Parathyroid adenoma (tissue), 2 donors: Measurements from ENCODE around the gene ETV3L.

ENCODE experiments used
- H2AFZ ChIP-seq: fragments of 300-600 bp; sonication (generic); one replicate; pipeline ENCODE4 v1.7.0; 2017; ENCODE audit warnings: antibody characterized with exemption, mild to moderate bottlenecking
- H3K27ac ChIP-seq: fragments of 300-600 bp; sonication (generic); one replicate; pipeline ENCODE4 v1.7.0; 2017
- H3K27me3 ChIP-seq: fragments of 300-600 bp; sonication (generic); one replicate; pipeline ENCODE4 v1.7.0; 2017; ENCODE audit warnings: low read length; ENCODE audit not compliant: control insufficient read depth, insufficient read depth
- H3K36me3 ChIP-seq: fragments of 300-600 bp; sonication (generic); one replicate; pipeline ENCODE4 v1.7.0; 2017; ENCODE audit warnings: low read length; ENCODE audit not compliant: control insufficient read depth, insufficient read depth
- H3K4me1 ChIP-seq: fragments of 300-600 bp; sonication (generic); one replicate; pipeline ENCODE4 v1.7.0; 2017; ENCODE audit warnings: control low read depth
- H3K4me2 ChIP-seq: fragments of 300-600 bp; sonication (generic); one replicate; pipeline ENCODE4 v1.7.0; 2017; ENCODE audit warnings: low read length
- H3K4me3 ChIP-seq: fragments of 300-600 bp; sonication (generic); one replicate; pipeline ENCODE4 v1.7.0; 2017; ENCODE audit warnings: low read depth, low read length
- H3K79me2 ChIP-seq: fragments of 300-600 bp; sonication (generic); one replicate; pipeline ENCODE4 v1.7.0; 2017; ENCODE audit warnings: control low read depth
- H3K9ac ChIP-seq: fragments of 300-600 bp; sonication (generic); one replicate; pipeline ENCODE4 v1.7.0; 2017; ENCODE audit warnings: mild to moderate bottlenecking
- H3K9me3 ChIP-seq: fragments of 300-600 bp; sonication (generic); one replicate; pipeline ENCODE4 v1.7.0; 2017; ENCODE audit warnings: low read length; ENCODE audit not compliant: control insufficient read depth
- CTCF ChIP-seq: fragments of 300-600 bp; sonication (generic); IDR thresholded peaks from one replicate; pipeline ENCODE4 v1.7.0; 2017; ENCODE audit warnings: antibody characterized with exemption, mild to moderate bottlenecking
- donor health status: primary hyperparathyroidism.

The ETV3L gene

GRCh38 chr1:157115851-157116736 is 16.5 kb upstream of the ETV3L start:
- no peak for TF ChIP-seq CTCF
- no peak overlapping the region for H3K27ac ChIP-seq

GRCh38 chr1:157115429-157115838 is 15.8 kb upstream of the ETV3L start:
- Histone ChIP-seq H2AFZ (no peak overlapping the region), H3K79me2 (no peaks in the 10 kb centered on the region), H3K36me3 (no peaks in the 10 kb centered on the region), H3K27ac (no peak overlapping the region), H3K9ac (no peak overlapping the region), H3K27me3 (no peaks in the 10 kb centered on the region), H3K4me3 (no peak overlapping the region), H3K4me1 (no peaks in the 10 kb centered on the region), H3K4me2 (no peak overlapping the region), H3K9me3 (no peaks in the 10 kb centered on the region)
- TF ChIP-seq CTCF: no peak

More at GRCh38 chr1:157115851-157116736, 16.5 kb upstream of the ETV3L start:
- no peaks in the 10 kb centered on the region for H3K79me2 ChIP-seq
- no peaks in the 10 kb centered on the region for H3K36me3 ChIP-seq
- H3K4me1 ChIP-seq: no peaks in the 10 kb centered on the region
- H3K4me2 ChIP-seq: no peak overlapping the region
- H3K4me3 ChIP-seq: no peak overlapping the region
- no peaks in the 10 kb centered on the region for H3K9me3 ChIP-seq
- no peak overlapping the region for H3K9ac ChIP-seq
- H3K27me3 ChIP-seq: no peaks in the 10 kb centered on the region
- H2AFZ ChIP-seq: no peak overlapping the region

- H3K79me2 ChIP-seq: no peaks in the 10 kb centered on the region
- no peak overlapping the region for H3K27ac ChIP-seq
- no peaks in the 10 kb centered on the region for H3K4me1 ChIP-seq
- no peak overlapping the region for H3K4me2 ChIP-seq
- no peaks in the 10 kb centered on the region for H3K27me3 ChIP-seq
- H2AFZ ChIP-seq: no peak overlapping the region
- TF ChIP-seq CTCF: no peak
- H3K4me3 ChIP-seq: no peak overlapping the region
- no peak overlapping the region for H3K9ac ChIP-seq
- H3K9me3 ChIP-seq: no peaks in the 10 kb centered on the region
- no peaks in the 10 kb centered on the region for H3K36me3 ChIP-seq
These were observed 14.8 kb upstream of the ETV3L start for GRCh38 chr1:157114183-157115121.

- Histone ChIP-seq H3K36me3 (no peaks in the 10 kb centered on the region), H3K9me3 (no peaks in the 10 kb centered on the region), H3K4me2 (no peak overlapping the region), H3K4me1 (no peaks in the 10 kb centered on the region), H2AFZ (no peak overlapping the region), H3K9ac (no peak overlapping the region), H3K27me3 (no peaks in the 10 kb centered on the region), H3K79me2 (no peaks in the 10 kb centered on the region), H3K4me3 (no peak overlapping the region), H3K27ac (no peak overlapping the region)
- no peak for TF ChIP-seq CTCF
These were observed 14.0 kb upstream of the ETV3L start for GRCh38 chr1:157113631-157114030.
